NCI-H1105 (cell line): ENCODE data around the gene GARNL3.
A peak's percentile ranks its signal among the peaks of the same experiment; 100 is the strongest.

Source experiments
- DNase-seq: peaks from one replicate; lab custom pipeline; 2025; lab: John Stamatoyannopoulos, UW

GARNL3 gene

DNA sequence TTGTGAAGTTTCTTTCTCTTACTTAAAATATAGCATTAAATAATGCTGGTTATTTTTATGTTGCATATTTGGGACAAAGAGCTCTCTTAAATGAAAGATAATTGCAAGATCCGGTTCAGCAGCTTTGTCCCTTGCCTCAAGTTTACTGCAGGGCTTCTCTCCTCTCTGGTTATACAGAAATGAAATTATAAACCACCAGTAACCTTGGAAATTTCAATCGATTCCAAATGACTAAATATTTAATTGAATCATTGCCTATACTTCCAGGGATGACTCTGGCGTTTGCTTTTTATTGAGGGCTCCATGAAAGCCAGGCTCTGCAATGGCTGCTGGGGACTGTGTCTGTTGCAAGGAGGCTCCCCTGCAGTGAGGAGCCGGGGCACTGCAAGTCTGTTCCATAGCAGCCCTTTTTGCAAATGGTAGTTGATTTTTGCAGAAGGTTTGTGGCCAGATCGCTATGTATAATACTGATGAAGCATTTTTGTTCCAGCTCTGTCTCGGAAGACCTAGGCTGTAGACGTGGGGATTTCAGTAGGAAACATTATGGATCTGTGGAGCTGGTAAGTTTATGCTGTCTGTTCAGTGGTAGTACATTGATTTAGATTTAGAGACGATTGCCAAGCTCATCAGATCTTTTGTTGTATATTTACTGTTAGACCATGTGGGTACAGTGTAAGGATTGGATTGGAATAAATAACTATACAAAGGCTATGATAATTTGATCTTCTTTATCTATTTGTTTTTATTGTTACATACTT is at the start of gene GARNL3:
Gene GARNL3 (plus strand): TSS at position 313 of the 758 bp plus-strand sequence. CDS start 104 bp downstream, at position 417.
- DNase-seq = no peak

DNA sequence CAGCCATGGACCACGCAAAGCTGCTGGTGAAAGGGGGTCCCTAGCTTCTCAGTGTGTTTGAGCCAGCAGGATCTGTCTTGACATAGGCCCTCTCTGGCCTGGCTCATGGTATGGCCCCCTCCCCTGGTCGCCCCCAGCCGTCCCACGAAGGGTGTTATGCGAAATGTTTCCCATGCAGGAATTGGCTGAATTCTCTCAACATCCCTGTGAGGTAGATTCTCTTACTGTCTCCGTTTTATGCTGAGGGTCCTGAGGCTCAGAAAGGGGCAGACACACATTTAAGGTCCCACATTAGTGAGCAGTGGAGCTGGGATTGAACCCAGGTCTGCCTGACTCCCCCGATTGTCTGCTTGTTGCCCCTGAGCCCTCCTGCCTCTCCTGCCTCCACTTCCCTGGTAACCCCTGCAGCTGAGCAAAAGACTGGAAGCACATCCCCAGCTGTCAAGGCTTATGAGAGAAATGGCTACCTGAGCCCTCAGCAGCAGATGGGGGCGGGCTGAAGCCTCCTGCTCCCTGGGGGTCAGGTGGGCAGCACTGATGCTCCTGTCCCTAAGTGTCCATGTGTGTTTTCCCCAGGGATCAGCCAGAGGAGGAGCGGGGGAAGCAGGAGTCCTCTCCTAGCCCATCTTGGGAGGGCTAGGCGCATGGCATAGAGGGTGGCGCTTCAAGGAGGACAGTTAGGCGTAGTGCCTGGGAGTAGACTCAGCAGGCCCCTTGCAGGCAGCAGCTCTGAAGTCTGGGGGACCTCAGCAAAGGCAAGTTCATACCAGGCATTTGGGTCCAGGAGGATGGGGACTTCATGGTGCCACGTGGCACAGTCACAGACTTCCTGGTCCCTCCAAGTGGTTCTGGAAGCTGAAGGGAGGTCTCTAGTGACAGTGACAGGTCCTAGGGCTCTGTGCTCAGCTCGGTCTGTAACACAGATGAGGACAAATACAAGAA is 49.0 kb upstream of the GARNL3 start:
- DNase-seq = no peak

DNA sequence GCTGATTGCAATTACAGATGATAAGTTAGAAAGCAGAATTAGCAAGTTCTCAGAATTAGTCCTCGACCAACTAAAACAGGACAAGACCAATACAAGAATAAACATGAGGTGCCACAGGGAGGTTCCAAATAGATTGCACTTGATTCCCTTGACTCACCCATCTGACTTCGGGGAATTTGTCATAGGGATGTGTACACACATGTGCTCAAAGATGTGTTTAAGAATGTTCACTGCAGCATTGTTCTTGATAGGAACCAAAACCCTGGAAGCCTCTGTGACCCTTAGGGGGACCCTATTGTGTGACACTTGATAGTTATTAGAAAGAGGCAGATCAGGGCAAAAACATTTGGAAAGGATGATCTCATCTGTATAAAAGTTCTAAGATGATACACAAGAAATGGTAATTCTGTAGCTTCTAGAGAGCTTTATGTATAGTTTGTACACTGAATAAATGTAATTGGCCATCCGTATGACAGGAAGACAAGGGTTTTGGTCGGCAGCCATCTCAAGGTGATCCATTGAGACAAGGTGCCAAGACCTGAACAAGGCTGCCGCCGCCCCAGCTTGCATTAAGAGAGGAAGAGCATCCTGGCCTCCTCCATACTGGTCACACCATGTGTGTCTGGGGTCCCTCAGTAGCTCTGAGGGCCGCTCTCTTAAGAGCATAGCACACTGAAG is 48.2 kb upstream of the GARNL3 start:
- no peak for DNase-seq

DNA sequence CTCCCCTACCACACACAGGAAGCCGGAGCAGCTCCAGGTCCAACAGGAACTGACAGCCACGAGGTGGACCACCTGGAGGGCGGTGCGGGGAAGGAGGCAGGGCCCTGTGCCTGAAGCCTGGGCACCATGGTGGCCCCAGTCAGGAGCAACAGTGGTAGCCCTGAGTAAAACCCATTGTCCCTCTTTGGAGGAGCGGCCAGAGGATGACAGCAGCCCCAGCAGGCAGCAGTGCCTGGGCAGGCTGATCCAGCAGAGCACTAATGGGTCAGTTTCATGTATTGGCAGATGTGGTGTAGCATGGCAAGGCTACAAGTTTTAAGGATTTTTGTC is 47.7 kb upstream of the GARNL3 start:
- DNase-seq = no peak

- no peak for DNase-seq
Measured at GRCh38 chr9:127218818-127219217, 45.8 kb upstream of the GARNL3 start.

GRCh38 chr9:127219520-127219919 is 45.1 kb upstream of the GARNL3 start:
- no peak for DNase-seq

GRCh38 chr9:127221695-127222094 is 42.9 kb upstream of the GARNL3 start:
- no peak for DNase-seq

GRCh38 chr9:127222388-127223095 is 42.0 kb upstream of the GARNL3 start:
- no peak for DNase-seq

- no peak for DNase-seq
Measured at GRCh38 chr9:127223266-127223665, 41.3 kb upstream of the GARNL3 start.

GRCh38 chr9:127223810-127224177 is 40.8 kb upstream of the GARNL3 start:
- no peak for DNase-seq

GRCh38 chr9:127224178-127224882 is 40.2 kb upstream of the GARNL3 start:
- peak; percentile 80 for DNase-seq

- DNase-seq = peak; percentile 96
Measured at GRCh38 chr9:127224883-127225739, 39.5 kb upstream of the GARNL3 start.

GRCh38 chr9:127225801-127226625 is 38.6 kb upstream of the GARNL3 start:
- no peak for DNase-seq

GRCh38 chr9:127229691-127230417 is 34.7 kb upstream of the GARNL3 start:
- DNase-seq = no peak

DNA sequence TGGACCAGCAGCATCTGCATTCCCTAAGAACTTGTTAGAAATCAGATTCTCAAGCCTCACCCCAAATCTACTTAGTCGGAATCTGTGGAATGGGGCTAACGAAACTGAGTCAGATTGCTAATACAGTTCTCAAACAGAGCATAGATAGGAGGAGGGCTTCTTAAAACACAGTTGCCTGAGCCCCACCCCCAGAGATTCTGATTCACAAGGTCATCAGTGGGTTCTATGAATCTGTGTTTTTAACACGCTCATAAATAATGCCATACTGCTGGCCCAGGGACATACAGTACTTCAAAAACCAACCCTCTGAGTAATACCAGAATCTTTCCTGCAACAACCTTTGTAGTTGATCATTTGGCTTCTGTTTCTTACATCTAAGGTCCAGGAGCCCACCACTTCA is 32.9 kb upstream of the GARNL3 start:
- DNase-seq = no peak

GRCh38 chr9:127232833-127233549 is 31.6 kb upstream of the GARNL3 start:
- DNase-seq = no peak

- DNase-seq = no peak
Measured at GRCh38 chr9:127233550-127233949, 31.0 kb upstream of the GARNL3 start.

GRCh38 chr9:127233989-127234388 is 30.6 kb upstream of the GARNL3 start:
- DNase-seq = no peak
